Gastrocnemius medialis (tissue), 4 donors: ENCODE results near the gene TH.

Experiments
- POLR2A ChIP-seq, 2 donors: fragments of 450-650 bp; IDR thresholded peaks; one replicate each; pipeline ENCODE4 v1.6.1; 2017; ENCODE audit warnings: antibody characterized with exemption in 2 of 2, mild to moderate bottlenecking in 2 of 2, moderate library complexity in 2 of 2
- TF ChIP-seq, protein P1 (sequence below), 5 experiments: fragments of 450-650 bp in 3 of 5; fragments of 200-600 bp in 2 of 5; sonication (generic) in 2 of 5; IDR thresholded peaks in 4 of 5; conservative IDR thresholded peaks in 1 of 5; 1 replicate in 4 of 5; 2 replicates in 1 of 5; pipeline ENCODE4 v1.5.1; 2016 to 2019; ENCODE audit warnings: antibody characterized with exemption in 5 of 5, mild to moderate bottlenecking in 3 of 5, moderate library complexity in 3 of 5

GRCh38 chr11:2200536-2200935 is 28.9 kb upstream of the TH start:
- TF ChIP-seq, protein P1, sequence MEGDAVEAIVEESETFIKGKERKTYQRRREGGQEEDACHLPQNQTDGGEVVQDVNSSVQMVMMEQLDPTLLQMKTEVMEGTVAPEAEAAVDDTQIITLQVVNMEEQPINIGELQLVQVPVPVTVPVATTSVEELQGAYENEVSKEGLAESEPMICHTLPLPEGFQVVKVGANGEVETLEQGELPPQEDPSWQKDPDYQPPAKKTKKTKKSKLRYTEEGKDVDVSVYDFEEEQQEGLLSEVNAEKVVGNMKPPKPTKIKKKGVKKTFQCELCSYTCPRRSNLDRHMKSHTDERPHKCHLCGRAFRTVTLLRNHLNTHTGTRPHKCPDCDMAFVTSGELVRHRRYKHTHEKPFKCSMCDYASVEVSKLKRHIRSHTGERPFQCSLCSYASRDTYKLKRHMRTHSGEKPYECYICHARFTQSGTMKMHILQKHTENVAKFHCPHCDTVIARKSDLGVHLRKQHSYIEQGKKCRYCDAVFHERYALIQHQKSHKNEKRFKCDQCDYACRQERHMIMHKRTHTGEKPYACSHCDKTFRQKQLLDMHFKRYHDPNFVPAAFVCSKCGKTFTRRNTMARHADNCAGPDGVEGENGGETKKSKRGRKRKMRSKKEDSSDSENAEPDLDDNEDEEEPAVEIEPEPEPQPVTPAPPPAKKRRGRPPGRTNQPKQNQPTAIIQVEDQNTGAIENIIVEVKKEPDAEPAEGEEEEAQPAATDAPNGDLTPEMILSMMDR (IDR thresholded peaks at IDR 0.05 in 4 of 5, conservative IDR thresholded peaks at IDR 0.05 in 1 of 5), result no peak
- TF ChIP-seq POLR2A (IDR thresholded peaks at IDR 0.05), result no peak
